ENCODE data around the gene RNF187. TPM values are rescaled to one million over a fixed set of nuclear protein-coding genes. Genes with fewer than 3 reads are reported as not detected.

The RNF187 gene
- total RNA-seq, 1 experiment from 2014 or later: 137 TPM

DNA sequence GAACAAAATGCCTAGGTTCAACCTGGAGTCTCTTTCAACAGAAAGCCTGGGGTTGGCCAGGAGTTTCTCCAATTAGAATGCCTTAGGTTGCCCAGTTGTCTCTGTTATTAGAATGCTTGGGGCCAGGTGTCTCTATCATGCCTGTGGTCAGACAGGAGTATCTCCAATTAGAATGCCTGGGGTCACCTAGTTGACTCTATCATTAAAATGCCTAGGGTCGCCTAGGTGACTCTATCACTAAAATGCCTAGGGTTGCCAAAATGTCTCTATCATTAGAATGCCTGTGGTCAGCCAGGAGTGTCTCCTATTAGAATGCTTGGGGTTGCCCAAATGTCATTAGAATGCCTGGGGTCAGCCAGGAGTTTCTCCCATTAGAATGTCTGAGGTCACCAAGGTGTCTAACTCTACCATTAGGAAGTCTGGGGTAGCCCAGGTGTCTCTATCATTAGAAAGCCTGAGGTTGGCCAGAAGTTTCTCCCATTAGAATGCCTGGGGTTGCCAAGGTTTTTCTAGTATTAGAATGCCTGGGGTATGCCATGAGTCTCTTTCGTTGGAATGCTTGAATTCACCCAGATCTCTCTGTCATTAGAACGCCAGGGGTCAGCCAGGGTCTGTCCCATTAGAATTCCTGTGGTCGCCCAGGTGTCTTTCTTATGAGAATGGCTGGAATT, 57.9 kb downstream of the RNF187 start:
- RAD21 ChIA-PET (ENCODE audit: low non-redundant PET in 1 of 2, low total read pairs in 2 of 2, uncharacterized antibody in 2 of 2, unreplicated experiment in 2 of 2): no interaction called here
- Histone ChIP-seq H3K9me2 (ENCODE audit: insufficient read depth) (no peaks in the 10 kb centered on the region), H3K27ac (ENCODE audit: low read depth, low read length) (peak overlapping the region; percentile 64; the same call in 1 of the 2 replicates), H2AFZ (ENCODE audit: low read depth, low read length, poor library complexity, severe bottlenecking) (no peak overlapping the region), H3K9ac (ENCODE audit: low read length) (peak overlapping the region; percentile 1; the same call in 1 of the 2 replicates), H3K4me2 (ENCODE audit: low read length) (peak overlapping the region; percentile 60), H3K9me3 (ENCODE audit: control insufficient read depth in 1 of 2, insufficient read depth in 1 of 2, low read depth in 1 of 2, low read length in 2 of 2) (no peaks in the 10 kb centered on the region), H3K4me1 (ENCODE audit: control insufficient read depth in 1 of 2, insufficient read depth in 2 of 2, low read length in 2 of 2) (peaks cover 13 to 27% of the 10 kb centered on the region in 2 experiments; a peak in 3 of 4 replicates), H3K4me3 (replicated peaks in 1 of 2; ENCODE audit: low read depth in 1 of 2, low read length in 2 of 2) (no peak overlapping the region), H3K79me2 (ENCODE audit: insufficient read depth, low read length) (no peaks in the 10 kb centered on the region), H3K36me3 (ENCODE audit: control insufficient read depth in 1 of 2, insufficient read depth in 2 of 2, low read length in 2 of 2) (no peaks in the 10 kb centered on the region), H4K20me1 (ENCODE audit: insufficient read depth) (no peaks in the 10 kb centered on the region), H3K27me3 (ENCODE audit: insufficient read depth, low read length) (no peaks in the 10 kb centered on the region)
- DNase-seq (ENCODE audit: low read depth, low spot score) (no peak), ATAC-seq (peak; percentile 23; the same call in 1 of the 2 replicates)
- TF ChIP-seq ATF3 (IDR thresholded peaks at IDR 0.05) (no peak), EZH2phosphoT487 (IDR thresholded peaks at IDR 0.05; ENCODE audit: borderline replicate concordance) (no peak), RAD21 (IDR thresholded peaks at IDR 0.05; ENCODE audit: low read depth) (0 out of 2 replicates have a peak, but pooled peaks have one; percentile 17)
- POLR2A ChIA-PET: no interaction called here
- BruUV-seq (replicated peaks): no TSS peak
- CTCF ChIA-PET: no interaction called here
- intact Hi-C loops (cut with micrococcal nuclease): no loop called here

Small RNA genes lying within 50 kb of the gene (microRNA-seq; reads per million reads assigned to microRNA genes)
- not detected for gene MIR4666A (ENCODE audit: borderline number of aligned reads)

Other genes starting within 250 kb of the RNF187 start
- gene TRIM11, start 80.5 kb upstream of the RNF187 start, total RNA-seq (2021; ENCODE audit: unreplicated experiment): 42.5 TPM
- not detected for gene TRIM17, start 70.5 kb upstream of the RNF187 start, total RNA-seq (2021; ENCODE audit: unreplicated experiment)
- 4.0 TPM for gene RHOU, start 248.1 kb downstream of the RNF187 start, total RNA-seq (2021; ENCODE audit: unreplicated experiment)

Measured in HCT116 (cell line).